Endothelial cell of umbilical vein (primary cell): ENCODE measurements around the gene ZNF526.

Experiments
- CTCF ChIP-seq, 2 donors: IDR thresholded peaks; 1 replicate in 1 of 2; 2 replicates in 1 of 2; pipeline ENCODE4 v1.5.1; 2011; ENCODE audit warnings: low read length in 2 of 2, mild to moderate bottlenecking in 2 of 2, moderate library complexity in 2 of 2, control low read depth in 1 of 2, inconsistent platforms in 1 of 2, low read depth in 1 of 2; ENCODE audit not compliant: insufficient read depth in 1 of 2; ENCODE audit errors: extremely low read depth in 1 of 2
- MYC ChIP-seq: IDR thresholded peaks from one replicate; pipeline ENCODE4 v1.6.1; 2011; ENCODE audit warnings: mild to moderate bottlenecking, low read depth, low read length
- POLR2A ChIP-seq: IDR thresholded peaks from 2 replicates; pipeline ENCODE4 v1.6.1; 2012; ENCODE audit warnings: low read depth, mild to moderate bottlenecking, control low read depth, low read length
- POLR2AphosphoS5 ChIP-seq: IDR thresholded peaks from 2 replicates; pipeline ENCODE4 v1.6.1; 2012; ENCODE audit warnings: low read depth, mild to moderate bottlenecking, control low read depth, low read length, moderate library complexity; ENCODE audit not compliant: insufficient read depth

GRCh38 chr19:42272989-42273406 is 52.9 kb downstream of the ZNF526 start:
- no peak for TF ChIP-seq POLR2A
- TF ChIP-seq CTCF (IDR thresholded peaks at IDR 0.05; ENCODE audit: extremely low read depth in 1 of 2, insufficient read depth in 1 of 2, low read depth in 1 of 2, low read length in 2 of 2): no peak
- no peak for TF ChIP-seq POLR2AphosphoS5
- no peak for TF ChIP-seq MYC
